Stomach (tissue), 4 donors: ENCODE data around the gene SLC2A8.

ENCODE experiments used
- CTCF ChIP-seq, 7 experiments: fragments of 450-650 bp in 4 of 7; fragments of 200-600 bp in 3 of 7; sonication (generic) in 3 of 7; IDR thresholded peaks; one replicate each; pipeline ENCODE4 v1.5.1; 2016 to 2019; ENCODE audit warnings: antibody characterized with exemption in 7 of 7, control low read depth in 2 of 7, mild to moderate bottlenecking in 1 of 7
- POLR2A ChIP-seq, 4 donors: fragments of 450-650 bp; IDR thresholded peaks; one replicate each; pipeline ENCODE4 v1.6.1; 2016; ENCODE audit warnings: antibody characterized with exemption in 4 of 4, control low read depth in 2 of 4, mild to moderate bottlenecking in 1 of 4, moderate library complexity in 1 of 4

- TF ChIP-seq POLR2A (IDR thresholded peaks at IDR 0.05) (no peak), CTCF (IDR thresholded peaks at IDR 0.05) (no peak)
Measured at GRCh38 chr9:127444921-127445850, 48.2 kb downstream of the SLC2A8 start.
